Suppressor macrophage treated with lipopolysaccharide for 1 hour (primary cell): ENCODE data around the gene UQCC5.

Source experiments
- DNase-seq, 3 donors: peaks; one replicate each; pipeline ENCODE4 v3.0.0-alpha.2; 2020 to 2022

UQCC5 gene

GRCh38 chr3:52504977-52505376 lies 31.4 kb upstream of the UQCC5 start:
- no peak for DNase-seq

GRCh38 chr3:52506266-52506966 lies 30.0 kb upstream of the UQCC5 start:
- DNase-seq, result no peak

DNA sequence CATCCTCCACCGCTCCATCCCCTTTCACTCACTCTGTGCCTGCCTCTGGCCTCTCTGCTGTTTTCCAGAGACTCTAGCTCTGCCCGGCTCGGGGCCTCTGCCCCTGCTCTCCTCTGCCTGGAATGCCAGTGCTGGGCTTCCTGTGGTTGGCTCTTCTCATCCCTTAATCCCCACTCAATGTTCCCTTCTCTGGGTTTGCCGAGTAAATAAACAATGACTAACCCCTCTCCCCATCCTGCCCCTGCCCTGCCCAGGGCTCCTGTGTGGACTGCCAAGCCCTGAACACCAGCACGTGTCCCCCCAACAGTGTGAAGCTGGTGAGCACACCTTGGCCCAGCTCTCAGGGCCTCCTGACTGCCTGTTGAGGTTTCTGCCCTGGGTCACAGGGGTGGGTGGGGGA lies 29.0 kb upstream of the UQCC5 start:
- no peak for DNase-seq

DNA sequence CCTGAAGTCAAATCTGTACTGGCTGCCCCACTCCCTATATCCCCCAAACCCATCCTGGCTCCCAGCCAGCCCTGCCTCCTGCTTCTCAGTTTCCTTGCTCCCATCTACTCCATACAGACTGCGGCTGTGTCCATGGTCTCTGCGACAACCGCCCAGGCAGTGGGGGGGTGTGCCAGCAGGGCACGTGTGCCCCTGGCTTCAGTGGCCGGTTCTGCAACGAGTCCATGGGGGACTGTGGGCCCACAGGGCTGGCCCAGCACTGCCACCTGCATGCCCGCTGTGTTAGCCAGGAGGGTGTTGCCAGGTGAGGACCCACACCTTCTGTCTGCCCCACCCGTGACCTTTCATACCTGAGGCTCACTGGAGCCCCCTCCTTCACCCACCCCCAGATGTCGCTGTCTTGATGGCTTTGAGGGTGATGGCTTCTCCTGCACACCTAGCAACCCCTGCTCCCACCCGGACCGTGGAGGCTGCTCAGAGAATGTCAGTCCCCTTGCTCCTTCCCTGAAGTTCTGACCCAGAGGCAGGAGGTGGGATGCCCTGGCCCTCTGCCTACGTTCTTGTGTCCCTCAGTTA lies 26.6 kb upstream of the UQCC5 start:
- no peak for DNase-seq

- DNase-seq, result no peak
Measured at GRCh38 chr3:52511509-52511908, 24.9 kb upstream of the UQCC5 start.

- no peak for DNase-seq
Measured at GRCh38 chr3:52512105-52512504, 24.3 kb upstream of the UQCC5 start.

- DNase-seq, result no peak
Measured at GRCh38 chr3:52512727-52513126, 23.7 kb upstream of the UQCC5 start.

DNA sequence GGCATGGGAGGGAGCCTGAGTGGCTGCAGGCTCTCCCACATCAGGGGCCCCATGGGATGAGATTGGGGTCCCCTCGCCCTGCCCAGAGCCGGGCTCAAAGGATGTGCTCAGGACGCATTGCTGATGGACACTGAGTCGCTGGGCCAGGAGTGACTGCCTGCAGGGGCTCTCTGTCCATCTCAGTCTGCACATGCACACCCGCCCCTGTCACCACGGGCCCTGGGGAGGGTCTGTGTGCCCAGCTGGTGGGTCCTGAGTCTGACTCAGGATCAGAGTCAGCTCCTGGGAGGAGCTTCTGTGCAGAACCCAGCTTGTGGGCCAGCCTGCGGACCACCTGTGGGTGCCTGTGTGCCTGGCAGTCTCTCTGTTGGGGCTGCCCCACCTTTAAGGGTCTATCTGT lies 23.1 kb upstream of the UQCC5 start:
- no peak for DNase-seq

- no peak for DNase-seq
Measured at GRCh38 chr3:52514576-52514975, 21.8 kb upstream of the UQCC5 start.

DNA sequence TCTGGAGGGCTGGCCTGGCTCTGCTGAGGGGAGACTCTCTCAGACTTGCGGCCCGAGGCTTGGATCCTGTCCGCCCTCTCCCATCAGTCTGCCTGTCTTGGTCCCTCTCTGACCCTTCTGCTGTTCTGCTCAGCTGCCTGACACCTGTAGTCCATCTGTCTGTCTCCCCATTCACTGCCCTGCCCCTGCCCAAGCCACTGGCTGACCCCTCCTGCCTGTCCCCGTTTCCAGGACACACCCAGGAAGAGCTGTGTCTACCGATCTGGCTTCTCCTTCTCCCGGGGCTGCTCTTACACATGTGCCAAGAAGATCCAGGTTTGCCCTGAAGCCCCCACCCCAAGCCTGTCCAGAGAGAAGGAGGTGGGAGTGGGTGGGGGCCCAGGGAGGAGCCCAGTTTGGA lies 21.2 kb upstream of the UQCC5 start:
- no peak for DNase-seq

DNA sequence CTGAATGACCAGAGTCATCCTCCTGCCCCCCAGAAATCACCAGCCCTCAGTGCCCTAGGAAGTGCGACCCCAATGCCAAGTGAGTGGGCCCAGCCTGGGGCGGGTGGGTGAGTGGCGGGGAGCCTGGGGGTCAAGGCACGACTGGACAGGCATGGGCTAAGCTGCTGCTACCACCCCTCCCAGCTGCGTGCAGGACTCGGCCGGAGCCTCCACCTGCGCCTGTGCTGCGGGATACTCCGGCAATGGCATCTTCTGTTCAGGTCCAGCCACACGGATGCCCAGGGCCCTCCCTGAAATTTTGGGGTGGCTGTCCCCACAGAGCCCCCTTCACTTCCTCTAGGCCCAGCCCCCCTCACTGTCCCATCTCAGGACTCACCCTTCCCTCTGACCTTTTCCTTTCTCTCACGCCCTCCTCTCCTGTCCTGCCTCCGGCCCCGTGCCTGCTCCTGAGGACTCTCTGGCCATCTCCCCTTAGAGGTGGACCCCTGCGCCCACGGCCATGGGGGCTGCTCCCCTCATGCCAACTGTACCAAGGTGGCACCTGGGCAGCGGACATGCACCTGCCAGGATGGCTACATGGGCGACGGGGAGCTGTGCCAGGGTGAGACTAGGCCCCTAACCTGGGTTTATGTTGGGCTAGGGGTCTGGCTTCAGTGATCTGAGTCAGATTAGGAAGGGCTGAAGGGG lies 19.8 kb upstream of the UQCC5 start:
- no peak for DNase-seq

DNA sequence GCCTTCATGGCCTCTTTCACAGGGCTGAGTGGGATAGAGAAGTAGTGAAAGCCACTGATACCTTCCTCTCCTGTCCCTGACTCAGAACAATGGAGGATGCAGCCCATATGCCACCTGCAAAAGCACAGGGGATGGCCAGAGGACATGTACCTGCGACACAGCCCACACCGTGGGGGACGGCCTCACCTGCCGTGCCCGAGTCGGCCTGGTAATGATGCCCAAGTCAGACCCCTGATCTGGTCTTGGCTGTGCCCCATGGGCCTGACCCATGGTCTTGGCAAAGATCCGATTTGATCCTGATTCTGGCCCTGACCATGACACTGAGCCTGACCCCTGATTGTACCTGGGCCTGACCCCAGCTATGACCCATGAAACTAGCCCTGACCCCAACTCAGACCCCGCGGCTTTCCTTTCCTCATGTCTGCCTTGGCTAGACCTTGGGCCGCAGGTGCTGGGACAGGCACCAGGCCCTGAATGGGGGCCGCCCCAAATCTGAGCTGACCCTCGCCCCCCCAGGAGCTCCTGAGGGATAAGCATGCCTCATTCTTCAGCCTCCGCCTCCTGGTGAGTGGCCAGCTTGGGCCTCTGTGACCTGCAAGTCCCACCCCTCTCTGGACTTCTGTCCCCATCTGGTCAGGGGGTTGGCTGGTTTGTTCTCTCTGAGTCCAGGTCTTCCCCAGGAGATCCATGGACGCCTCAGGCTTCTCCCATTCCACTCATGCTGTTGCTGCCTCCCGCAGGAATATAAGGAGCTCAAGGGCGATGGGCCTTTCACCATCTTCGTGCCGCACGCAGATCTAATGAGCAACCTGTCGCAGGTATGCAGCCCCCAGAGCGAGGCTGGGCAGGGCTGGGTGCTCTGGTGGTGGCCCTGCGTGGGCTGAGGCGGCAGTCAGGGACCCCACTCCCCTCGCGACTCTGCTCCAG lies 18.3 kb upstream of the UQCC5 start:
- no peak for DNase-seq

- DNase-seq, result peak in 1 of 3 donors; percentile 36
Measured at GRCh38 chr3:52518723-52519444, 17.5 kb upstream of the UQCC5 start.

DNA sequence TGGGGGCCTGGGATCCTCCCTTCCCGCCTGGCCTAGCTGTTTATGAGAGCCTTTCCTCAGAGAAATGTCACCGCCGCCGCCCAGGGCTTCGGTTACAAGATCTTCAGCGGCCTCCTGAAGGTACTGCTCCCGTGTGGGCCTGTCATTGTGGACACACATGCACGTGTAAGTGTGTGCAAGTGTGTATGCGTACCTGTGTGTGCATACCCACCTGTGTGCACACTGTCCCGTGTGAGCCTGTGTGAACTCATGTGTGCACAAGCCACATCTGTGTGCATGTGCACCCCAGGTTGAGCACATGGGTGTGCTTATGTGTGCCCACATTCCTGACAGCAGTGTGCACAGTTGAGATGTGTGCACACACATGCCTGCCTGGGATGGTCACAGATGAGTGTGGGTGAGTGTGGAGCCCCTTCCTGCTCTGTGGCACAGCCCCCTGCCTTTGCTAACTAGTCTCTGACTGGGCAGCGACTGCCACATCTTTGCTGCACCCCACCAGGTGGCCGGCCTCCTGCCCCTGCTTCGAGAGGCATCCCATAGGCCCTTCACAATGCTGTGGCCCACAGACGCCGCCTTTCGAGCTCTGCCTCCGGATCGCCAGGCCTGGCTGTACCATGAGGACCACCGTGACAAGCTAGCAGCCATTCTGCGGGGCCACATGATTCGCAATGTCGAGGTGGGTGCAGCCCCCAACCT lies 16.8 kb upstream of the UQCC5 start:
- no peak for DNase-seq

GRCh38 chr3:52520141-52520667 lies 16.2 kb upstream of the UQCC5 start:
- DNase-seq, result no peak

- no peak for DNase-seq
Measured at GRCh38 chr3:52520716-52521487, 15.5 kb upstream of the UQCC5 start.

DNA sequence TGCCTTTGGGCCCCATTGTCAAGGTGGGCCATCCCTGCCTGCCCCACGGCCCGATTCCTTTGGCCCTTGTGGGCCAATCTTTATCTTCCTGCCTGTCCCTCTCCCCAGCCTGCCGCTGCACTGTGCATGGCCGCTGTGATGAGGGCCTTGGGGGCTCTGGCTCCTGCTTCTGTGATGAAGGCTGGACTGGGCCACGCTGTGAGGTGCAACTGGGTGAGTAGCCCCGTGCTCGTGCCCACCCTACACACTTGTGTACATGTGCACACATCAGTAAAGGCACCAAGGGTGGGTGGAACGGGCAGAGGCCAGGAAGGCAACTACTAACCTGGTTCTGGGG lies 14.9 kb upstream of the UQCC5 start:
- no peak for DNase-seq

GRCh38 chr3:52521881-52522650 lies 14.3 kb upstream of the UQCC5 start:
- no peak for DNase-seq

DNA sequence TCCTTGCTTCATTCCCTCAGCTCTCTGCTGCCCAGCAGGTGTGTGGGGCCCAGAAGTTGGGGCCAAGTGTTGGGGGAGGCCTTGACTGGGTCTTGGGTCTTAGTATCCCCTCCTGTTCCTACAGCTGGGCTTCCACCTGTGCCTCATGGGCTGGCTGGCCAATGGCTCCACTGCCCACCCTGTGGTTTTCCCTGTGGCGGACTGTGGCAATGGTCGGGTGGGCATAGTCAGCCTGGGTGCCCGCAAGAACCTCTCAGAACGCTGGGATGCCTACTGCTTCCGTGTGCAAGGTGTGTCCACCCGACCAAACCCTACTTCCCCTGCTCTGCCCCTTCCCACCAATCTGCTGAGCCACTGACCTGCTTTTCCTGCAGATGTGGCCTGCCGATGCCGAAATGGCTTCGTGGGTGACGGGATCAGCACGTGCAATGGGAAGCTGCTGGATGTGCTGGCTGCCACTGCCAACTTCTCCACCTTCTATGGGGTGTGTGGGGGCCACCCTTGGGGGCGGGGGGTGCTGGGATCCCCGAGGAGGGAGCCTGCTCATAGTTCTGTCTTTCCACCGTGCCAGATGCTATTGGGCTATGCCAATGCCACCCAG lies 13.7 kb upstream of the UQCC5 start:
- DNase-seq, result no peak
